Endothelial cell of umbilical vein (primary cell): Measurements from ENCODE around the gene HP1BP3.

ENCODE experiments used
- EZH2 ChIP-seq: IDR thresholded peaks from 2 replicates; pipeline ENCODE4 v1.6.1; 2012; ENCODE audit warnings: borderline replicate concordance, low read depth, mild to moderate bottlenecking, moderate library complexity, low read length, inconsistent platforms; ENCODE audit not compliant: severe bottlenecking
- FOS ChIP-seq: IDR thresholded peaks from 2 replicates; pipeline ENCODE4 v1.6.1; 2011; ENCODE audit warnings: mild to moderate bottlenecking, low read length, moderate library complexity, borderline replicate concordance; ENCODE audit not compliant: insufficient read depth
- JUN ChIP-seq: IDR thresholded peaks from 2 replicates; pipeline ENCODE4 v1.6.1; 2011; ENCODE audit warnings: borderline replicate concordance, low read depth; ENCODE audit not compliant: insufficient read length, insufficient read depth
- MYC ChIP-seq: IDR thresholded peaks from one replicate; pipeline ENCODE4 v1.6.1; 2011; ENCODE audit warnings: mild to moderate bottlenecking, low read depth, low read length
- POLR2A ChIP-seq: IDR thresholded peaks from 2 replicates; pipeline ENCODE4 v1.6.1; 2012; ENCODE audit warnings: low read depth, mild to moderate bottlenecking, control low read depth, low read length
- POLR2AphosphoS5 ChIP-seq: IDR thresholded peaks from 2 replicates; pipeline ENCODE4 v1.6.1; 2012; ENCODE audit warnings: low read depth, mild to moderate bottlenecking, control low read depth, low read length, moderate library complexity; ENCODE audit not compliant: insufficient read depth
- TF ChIP-seq, protein P1 (sequence below), 2 donors: IDR thresholded peaks; 1 replicate in 1 of 2; 2 replicates in 1 of 2; pipeline ENCODE4 v1.5.1; 2011; ENCODE audit warnings: low read length in 2 of 2, mild to moderate bottlenecking in 2 of 2, moderate library complexity in 2 of 2, control low read depth in 1 of 2, inconsistent platforms in 1 of 2, low read depth in 1 of 2; ENCODE audit not compliant: insufficient read depth in 1 of 2; ENCODE audit errors: extremely low read depth in 1 of 2

DNA sequence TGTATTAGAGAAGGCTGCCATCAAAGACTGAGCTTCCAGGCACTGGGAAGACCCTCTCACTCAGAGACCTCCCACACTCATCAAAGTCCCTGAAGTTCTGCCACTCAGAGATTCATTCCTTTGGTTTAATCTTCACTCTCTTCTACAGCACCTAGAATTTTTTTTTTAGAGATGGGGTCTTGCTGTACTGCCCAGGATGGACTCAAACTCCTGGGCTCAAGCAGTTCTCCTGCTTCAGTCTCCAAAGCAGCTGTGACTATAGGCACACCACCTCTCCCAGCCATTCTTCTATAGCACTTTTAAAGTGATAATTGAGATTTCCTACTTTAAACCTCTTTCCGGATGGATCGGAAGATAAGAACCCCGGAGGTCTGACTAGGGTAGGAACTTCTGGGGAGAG is 3.7 kb upstream of the HP1BP3 start:
- no peak for TF ChIP-seq EZH2
- TF ChIP-seq, protein P1, sequence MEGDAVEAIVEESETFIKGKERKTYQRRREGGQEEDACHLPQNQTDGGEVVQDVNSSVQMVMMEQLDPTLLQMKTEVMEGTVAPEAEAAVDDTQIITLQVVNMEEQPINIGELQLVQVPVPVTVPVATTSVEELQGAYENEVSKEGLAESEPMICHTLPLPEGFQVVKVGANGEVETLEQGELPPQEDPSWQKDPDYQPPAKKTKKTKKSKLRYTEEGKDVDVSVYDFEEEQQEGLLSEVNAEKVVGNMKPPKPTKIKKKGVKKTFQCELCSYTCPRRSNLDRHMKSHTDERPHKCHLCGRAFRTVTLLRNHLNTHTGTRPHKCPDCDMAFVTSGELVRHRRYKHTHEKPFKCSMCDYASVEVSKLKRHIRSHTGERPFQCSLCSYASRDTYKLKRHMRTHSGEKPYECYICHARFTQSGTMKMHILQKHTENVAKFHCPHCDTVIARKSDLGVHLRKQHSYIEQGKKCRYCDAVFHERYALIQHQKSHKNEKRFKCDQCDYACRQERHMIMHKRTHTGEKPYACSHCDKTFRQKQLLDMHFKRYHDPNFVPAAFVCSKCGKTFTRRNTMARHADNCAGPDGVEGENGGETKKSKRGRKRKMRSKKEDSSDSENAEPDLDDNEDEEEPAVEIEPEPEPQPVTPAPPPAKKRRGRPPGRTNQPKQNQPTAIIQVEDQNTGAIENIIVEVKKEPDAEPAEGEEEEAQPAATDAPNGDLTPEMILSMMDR (IDR thresholded peaks at IDR 0.05; ENCODE audit: extremely low read depth in 1 of 2, insufficient read depth in 1 of 2, low read depth in 1 of 2, low read length in 2 of 2): no peak
- no peak for TF ChIP-seq POLR2A
- no peak for TF ChIP-seq JUN
- no peak for TF ChIP-seq POLR2AphosphoS5
- no peak for TF ChIP-seq FOS
- no peak for TF ChIP-seq MYC
